RWPE1 (cell line): ENCODE data around the gene SLX4.

Experiments
- CTCF ChIA-PET: fragments of 350-600 bp; sonication (Branson Sonifier 250); formaldehyde crosslinking; extraction: SDS; loops from one replicate; lab custom pipeline; 2021; lab: Yijun Ruan, JAX
- POLR2A ChIA-PET: fragments of 400-600 bp; formaldehyde crosslinking; extraction: SDS; loops from one replicate; lab custom pipeline; 2020; ENCODE audit warnings: antibody characterized with exemption; ENCODE audit not compliant: low non-redundant PET; lab: Yijun Ruan, JAX
- DNase-seq: peaks from one replicate; pipeline ENCODE4 v3.0.0; 2012; ENCODE audit warnings: low spot score
- H3K27ac ChIP-seq: fragments of 450-650 bp; 2 replicates; pipeline ENCODE4 v1.5.1; 2017
- TF ChIP-seq, protein P1 (sequence below): fragments of 450-650 bp; conservative IDR thresholded peaks from 2 replicates; pipeline ENCODE4 v1.5.1; 2017; ENCODE audit warnings: low read depth, mild to moderate bottlenecking

The SLX4 gene

DNA sequence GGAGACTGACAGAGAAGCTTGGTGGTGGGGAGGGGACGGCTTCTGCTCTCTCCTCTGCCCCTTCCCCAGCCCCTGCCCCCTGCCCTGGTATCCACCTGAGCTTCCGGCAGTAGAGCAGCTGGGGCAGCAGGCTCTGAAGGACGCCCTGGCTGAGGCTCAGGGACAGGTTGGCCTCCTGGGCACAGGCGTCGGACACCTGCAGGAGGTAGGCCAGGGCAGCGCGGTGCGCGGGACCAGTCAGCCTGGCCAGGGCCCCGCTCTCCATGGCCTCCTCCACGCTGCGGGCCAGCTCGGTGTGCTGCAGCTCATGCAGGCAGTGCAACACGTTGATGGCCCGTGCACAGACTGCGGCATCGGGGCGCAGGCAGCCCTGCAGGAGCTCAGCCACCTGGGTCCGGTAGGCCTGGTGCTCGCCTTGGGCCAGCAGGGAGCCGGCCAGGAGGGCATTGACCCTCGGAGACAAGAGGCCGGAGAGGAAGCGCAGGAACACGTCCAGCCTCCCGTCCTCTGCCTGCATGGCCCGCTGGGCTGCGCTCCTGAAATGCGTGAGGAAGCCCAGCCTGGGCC is 48.4 kb downstream of the SLX4 start:
- CTCF ChIA-PET, result no interaction called here
- H3K27ac ChIP-seq, result no peak overlapping the region

DNA sequence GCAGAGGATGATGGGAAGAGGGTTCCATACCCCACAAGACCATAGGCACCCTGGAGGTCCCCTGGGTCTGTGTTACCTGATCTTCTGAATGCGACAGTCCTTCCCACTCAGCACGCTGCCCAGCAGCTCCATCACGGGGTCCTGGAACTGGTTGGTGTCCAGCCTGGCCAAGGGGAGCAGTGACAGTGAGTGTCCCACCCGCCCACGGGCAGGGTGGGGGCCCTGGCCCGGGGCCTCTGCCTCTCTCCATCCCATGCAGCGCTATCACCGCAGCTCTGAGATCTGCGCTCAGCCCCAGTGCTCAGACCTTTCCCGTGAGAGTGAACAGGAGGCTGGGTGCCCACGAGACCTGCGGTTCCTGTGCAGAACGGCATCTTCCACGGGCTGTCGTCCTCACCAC is 49.8 kb downstream of the SLX4 start:
- CTCF ChIA-PET, result no interaction called here
- POLR2A ChIA-PET, result no interaction called here
- no peak overlapping the region for H3K27ac ChIP-seq
- DNase-seq, result no peak
- TF ChIP-seq, protein P1, sequence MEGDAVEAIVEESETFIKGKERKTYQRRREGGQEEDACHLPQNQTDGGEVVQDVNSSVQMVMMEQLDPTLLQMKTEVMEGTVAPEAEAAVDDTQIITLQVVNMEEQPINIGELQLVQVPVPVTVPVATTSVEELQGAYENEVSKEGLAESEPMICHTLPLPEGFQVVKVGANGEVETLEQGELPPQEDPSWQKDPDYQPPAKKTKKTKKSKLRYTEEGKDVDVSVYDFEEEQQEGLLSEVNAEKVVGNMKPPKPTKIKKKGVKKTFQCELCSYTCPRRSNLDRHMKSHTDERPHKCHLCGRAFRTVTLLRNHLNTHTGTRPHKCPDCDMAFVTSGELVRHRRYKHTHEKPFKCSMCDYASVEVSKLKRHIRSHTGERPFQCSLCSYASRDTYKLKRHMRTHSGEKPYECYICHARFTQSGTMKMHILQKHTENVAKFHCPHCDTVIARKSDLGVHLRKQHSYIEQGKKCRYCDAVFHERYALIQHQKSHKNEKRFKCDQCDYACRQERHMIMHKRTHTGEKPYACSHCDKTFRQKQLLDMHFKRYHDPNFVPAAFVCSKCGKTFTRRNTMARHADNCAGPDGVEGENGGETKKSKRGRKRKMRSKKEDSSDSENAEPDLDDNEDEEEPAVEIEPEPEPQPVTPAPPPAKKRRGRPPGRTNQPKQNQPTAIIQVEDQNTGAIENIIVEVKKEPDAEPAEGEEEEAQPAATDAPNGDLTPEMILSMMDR, result no peak

More for the DNA sequence above, 48.4 kb downstream of the SLX4 start:
- TF ChIP-seq, protein P1, result no peak
- POLR2A ChIA-PET, result no interaction called here
- DNase-seq, result no peak

DNA sequence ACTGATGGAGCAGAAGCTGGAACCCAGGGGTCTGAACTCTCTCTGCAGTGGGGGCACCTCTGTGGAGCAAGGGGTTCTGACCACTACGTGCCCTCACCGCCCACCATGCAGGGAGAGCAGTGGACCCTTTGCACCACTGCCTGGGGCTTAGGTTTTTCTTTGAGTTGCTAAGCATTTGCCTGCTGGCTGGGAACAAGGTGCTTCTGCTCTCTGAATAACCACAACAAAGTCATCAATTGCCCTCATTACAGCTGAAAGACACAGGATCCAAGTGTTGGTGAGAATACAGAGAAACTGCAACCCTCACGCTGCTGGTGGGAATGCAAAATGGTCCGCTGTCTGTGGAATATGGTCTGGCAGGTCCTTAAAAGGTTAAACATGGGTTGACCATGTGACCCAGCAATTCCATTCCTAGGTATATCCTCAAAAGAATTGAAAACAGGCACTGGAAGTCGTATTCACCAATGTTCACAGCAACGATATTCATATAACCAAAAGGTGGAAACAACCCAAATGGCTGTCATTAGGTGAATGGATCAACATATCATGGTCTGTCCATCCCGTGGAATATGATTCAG is 57.0 kb downstream of the SLX4 start:
- H3K27ac ChIP-seq, result no peak overlapping the region
- CTCF ChIA-PET, result no interaction called here
- POLR2A ChIA-PET, result no interaction called here

DNA sequence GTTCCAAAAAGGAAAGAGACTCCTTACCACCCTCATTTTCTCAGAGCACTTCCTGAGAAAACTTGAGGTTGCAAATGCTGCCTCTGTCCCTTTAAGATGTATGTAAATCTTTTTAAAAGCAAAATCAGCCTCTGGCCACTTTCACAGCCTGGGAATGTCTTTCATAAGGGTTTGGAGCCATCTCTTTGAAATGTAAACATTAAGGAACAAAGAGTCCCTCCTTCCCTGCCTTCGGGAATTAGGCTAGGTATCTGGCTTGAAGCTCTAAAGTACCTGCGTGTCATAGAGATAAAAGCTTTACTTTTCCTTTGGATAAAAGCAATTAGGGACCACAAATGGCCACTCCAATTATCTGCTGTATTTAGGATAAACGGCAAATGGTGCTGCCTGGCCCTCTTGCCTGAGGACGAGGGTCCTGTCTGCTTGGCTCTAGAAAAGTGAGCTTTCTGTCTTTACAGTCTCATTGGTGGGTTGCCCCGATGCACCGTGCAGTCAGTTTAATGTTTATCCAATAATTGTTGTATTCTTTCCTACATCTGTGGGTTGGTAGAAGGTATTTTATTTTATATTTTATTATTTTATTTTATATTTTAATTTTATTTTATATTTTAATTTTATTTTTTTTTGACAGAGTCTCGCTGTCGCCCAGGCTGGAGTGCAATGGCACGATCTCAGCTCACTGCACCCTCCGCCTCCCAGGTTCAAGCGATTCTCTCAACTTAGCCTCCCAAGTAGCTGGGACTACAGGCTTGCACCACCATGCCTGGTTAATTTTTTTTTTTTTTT is 58.1 kb downstream of the SLX4 start:
- CTCF ChIA-PET, result interaction anchor here (0.8 kb wide), 1 partner anchor 16 kb away, joined by 3 read pairs; no protein-coding TSS in a partner anchor
- POLR2A ChIA-PET, result no interaction called here
- TF ChIP-seq, protein P1, result no peak
- H3K27ac ChIP-seq, result no peak overlapping the region
- DNase-seq, result no peak

More for the DNA sequence above, 57.0 kb downstream of the SLX4 start:
- DNase-seq, result no peak
- TF ChIP-seq, protein P1, result no peak

DNA sequence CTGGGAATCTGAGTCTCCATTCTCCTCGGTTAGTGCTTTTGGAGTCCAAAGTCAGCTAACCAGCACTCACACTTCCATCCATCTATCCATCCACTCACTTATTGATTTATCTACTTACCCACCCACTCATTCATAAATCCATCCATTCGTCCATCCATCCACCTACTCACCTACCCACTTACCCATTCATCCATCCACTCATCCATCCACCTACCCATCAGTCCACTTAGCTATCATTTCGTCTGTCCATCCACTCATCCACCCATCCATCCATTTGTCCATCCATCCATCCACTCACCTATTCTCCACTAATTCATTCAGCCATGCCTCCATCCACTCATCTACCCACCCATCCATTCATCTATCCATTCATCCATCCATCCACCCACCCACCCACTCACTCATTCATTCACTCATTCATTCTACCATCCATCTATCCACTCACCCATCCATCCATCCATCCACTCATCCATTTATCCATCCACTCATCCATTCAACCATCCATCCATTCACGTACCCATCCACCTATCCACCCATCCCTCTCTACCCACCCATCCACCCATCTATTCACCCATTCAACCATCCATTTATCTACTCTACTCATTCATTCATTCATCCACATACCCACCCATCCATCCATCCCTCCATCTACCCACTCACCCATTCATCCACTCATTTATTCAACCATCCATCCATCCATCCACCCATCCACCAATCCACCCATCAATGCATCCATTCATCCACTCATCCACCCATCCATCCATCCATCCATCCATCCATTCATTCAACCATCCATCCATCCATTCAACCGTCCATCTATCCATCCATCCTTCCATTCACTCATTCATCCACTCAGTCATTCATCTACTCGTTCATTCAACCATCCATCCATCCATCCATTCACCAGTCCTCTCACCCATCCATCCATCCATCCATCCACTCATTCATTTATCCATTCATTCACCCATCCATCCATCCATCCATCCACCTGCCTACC is 60.3 kb downstream of the SLX4 start:
- DNase-seq, result no peak
- TF ChIP-seq, protein P1, result no peak
- POLR2A ChIA-PET, result no interaction called here
- no peak overlapping the region for H3K27ac ChIP-seq
- CTCF ChIA-PET, result no interaction called here
